H1 (cell line): ENCODE results near the gene UBIAD1. TPM values are rescaled to one million over a fixed set of nuclear protein-coding genes. Genes with fewer than 3 reads are reported as not detected.

Experiments used
- CTCF ChIA-PET: fragments of 300-600 bp; sonication (Branson Sonifier 250); formaldehyde crosslinking; loops from one replicate; lab custom pipeline; 2021; ENCODE audit not compliant: partially characterized antibody; lab: Charles Lee
- POLR2A ChIA-PET: fragments of 300-600 bp; sonication (Branson Sonifier 250); formaldehyde crosslinking; loops from one replicate; lab custom pipeline; 2021; ENCODE audit warnings: inconsistent platforms; ENCODE audit not compliant: partially characterized antibody; lab: Charles Lee
- DNase-seq, 2 experiments: peaks; one replicate each; pipeline versions ENCODE4 v3.0.0 to v3.0.0-alpha.2; 2010 to 2022; ENCODE audit warnings: low spot score in 2 of 2, low read depth in 1 of 2, mixed read lengths in 1 of 2
- FAIRE-seq: peaks from 2 replicates; lab custom pipeline; 2011; peaks lifted over from hg19 to GRCh38; lab: Jason Lieb, UNC
- H2AFZ ChIP-seq: 2 replicates; pipeline ENCODE4 v1.8.1; 2012; ENCODE audit warnings: low read length, inconsistent platforms
- H2AK5ac ChIP-seq: 2 replicates; pipeline ENCODE4 v1.6.1; 2013; ENCODE audit warnings: low read depth, low read length
- H2BK120ac ChIP-seq: replicated peaks from 2 replicates; pipeline ENCODE3; 2013; ENCODE audit warnings: low read depth, low read length, inconsistent platforms
- H2BK12ac ChIP-seq: 2 replicates; pipeline ENCODE4 v1.6.1; 2013; ENCODE audit warnings: low read depth, low read length
- H2BK15ac ChIP-seq: 2 replicates; pipeline ENCODE4 v1.6.1; 2013; ENCODE audit warnings: low read length
- H2BK20ac ChIP-seq: 2 replicates; pipeline ENCODE4 v1.6.1; 2013; ENCODE audit warnings: low read length
- H2BK5ac ChIP-seq: 2 replicates; pipeline ENCODE4 v1.6.1; 2013; ENCODE audit warnings: low read depth, low read length
- H3K14ac ChIP-seq: 2 replicates; pipeline ENCODE4 v1.6.1; 2013; ENCODE audit warnings: inconsistent platforms; ENCODE audit not compliant: insufficient read length
- H3K18ac ChIP-seq: 2 replicates; pipeline ENCODE4 v1.6.1; 2013; ENCODE audit warnings: low read length; ENCODE audit errors: extremely low read depth
- H3K23ac ChIP-seq: 2 replicates; pipeline ENCODE4 v1.6.1; 2013; ENCODE audit warnings: inconsistent platforms; ENCODE audit not compliant: insufficient read length
- H3K23me2 ChIP-seq: 2 replicates; pipeline ENCODE4 v1.6.1; 2013; ENCODE audit warnings: low read depth, low read length
- H3K27ac ChIP-seq: 2 replicates; pipeline ENCODE4 v1.6.1; 2011; ENCODE audit warnings: low read depth, low read length, inconsistent platforms
- H3K27me3 ChIP-seq, 4 experiments: replicated peaks in 1 of 4; 1 replicate in 1 of 4; 2 replicates in 3 of 4; pipeline versions ENCODE4 v1.6.1 to v1.8.1; 2011 to 2013; ENCODE audit warnings: low read length in 3 of 4, mild to moderate bottlenecking in 3 of 4, inconsistent platforms in 2 of 4, mixed read lengths in 2 of 4, moderate library complexity in 1 of 4; ENCODE audit not compliant: control insufficient read depth in 3 of 4, insufficient read depth in 3 of 4; ENCODE audit errors: extremely low read depth in 1 of 4
- H3K36me3 ChIP-seq, 4 experiments: 2 replicates each; pipeline versions ENCODE4 v1.6.1 to v1.8.1; 2011 to 2013; ENCODE audit warnings: mild to moderate bottlenecking in 4 of 4, low read length in 3 of 4, moderate library complexity in 2 of 4, control low read depth in 1 of 4, inconsistent platforms in 1 of 4; ENCODE audit not compliant: insufficient read depth in 4 of 4, control insufficient read depth in 2 of 4
- H3K4ac ChIP-seq: replicated peaks from 2 replicates; pipeline ENCODE3; 2013; ENCODE audit warnings: low read length, low read depth, mixed read lengths, inconsistent platforms; ENCODE audit not compliant: insufficient read length
- H3K4me1 ChIP-seq, 4 experiments: replicated peaks in 1 of 4; 1 replicate in 1 of 4; 2 replicates in 3 of 4; pipeline versions ENCODE4 v1.6.1 to v1.8.1; 2011 to 2013; ENCODE audit warnings: low read length in 3 of 4, inconsistent platforms in 2 of 4, mixed read lengths in 1 of 4; ENCODE audit not compliant: insufficient read depth in 4 of 4, control insufficient read depth in 3 of 4
- H3K4me2 ChIP-seq, 2 experiments: 2 replicates each; pipeline versions ENCODE4 v1.6.1 to v1.8.1; 2011 to 2013; ENCODE audit warnings: low read depth in 2 of 2, low read length in 2 of 2, control low read depth in 1 of 2, inconsistent platforms in 1 of 2, mild to moderate bottlenecking in 1 of 2; ENCODE audit not compliant: insufficient read depth in 1 of 2
- H3K4me3 ChIP-seq, 4 experiments: fragments of 200-600, 300-600 bp in 1 of 4; sonication (generic), shearing (Covaris generic), sonication (Bioruptor Twin) in 1 of 4; 2 replicates each; pipeline versions ENCODE4 v1.5.1 to v1.8.1; 2011 to 2016; ENCODE audit warnings: low read length in 4 of 4, low read depth in 3 of 4, control low read depth in 2 of 4, inconsistent platforms in 2 of 4, mild to moderate bottlenecking in 2 of 4, mixed read lengths in 1 of 4, moderate library complexity in 1 of 4; ENCODE audit not compliant: insufficient read depth in 2 of 4; ENCODE audit errors: extremely low read depth in 1 of 4
- H3K56ac ChIP-seq: replicated peaks from 2 replicates; pipeline ENCODE3; 2013; ENCODE audit warnings: low read depth, mild to moderate bottlenecking, mixed read lengths, low read length, inconsistent platforms; ENCODE audit not compliant: insufficient read length
- H3K79me1 ChIP-seq: 2 replicates; pipeline ENCODE4 v1.6.1; 2013; ENCODE audit warnings: low read depth, low read length, control low read depth
- H3K79me2 ChIP-seq, 2 experiments: 2 replicates each; pipeline versions ENCODE4 v1.6.1 to v1.8.1; 2012 to 2013; ENCODE audit warnings: low read length in 2 of 2, mild to moderate bottlenecking in 2 of 2, inconsistent platforms in 1 of 2; ENCODE audit not compliant: insufficient read depth in 2 of 2, control insufficient read depth in 1 of 2
- H3K9ac ChIP-seq, 4 experiments: replicated peaks in 1 of 4; 1 replicate in 1 of 4; 2 replicates in 3 of 4; pipeline versions ENCODE4 v1.6.1 to v1.8.1; 2011 to 2013; ENCODE audit warnings: low read depth in 3 of 4, low read length in 3 of 4, control low read depth in 2 of 4, mild to moderate bottlenecking in 2 of 4, moderate library complexity in 2 of 4, inconsistent platforms in 1 of 4; ENCODE audit errors: extremely low read depth in 1 of 4
- H3K9me3 ChIP-seq, 2 experiments: 2 replicates each; pipeline versions ENCODE4 v1.6.1 to v1.8.1; 2012 to 2013; ENCODE audit warnings: mild to moderate bottlenecking in 2 of 2, moderate library complexity in 2 of 2, control low read depth in 1 of 2, inconsistent platforms in 1 of 2, low read depth in 1 of 2, low read length in 1 of 2, mixed read lengths in 1 of 2; ENCODE audit not compliant: insufficient read depth in 2 of 2
- H4K20me1 ChIP-seq, 2 experiments: replicated peaks in 1 of 2; 2 replicates each; pipeline versions ENCODE3 to v1.8.1; 2011 to 2013; ENCODE audit warnings: inconsistent platforms in 2 of 2, low read length in 2 of 2, mild to moderate bottlenecking in 1 of 2; ENCODE audit not compliant: insufficient read depth in 2 of 2, control insufficient read depth in 1 of 2
- H4K5ac ChIP-seq: 2 replicates; pipeline ENCODE4 v1.6.1; 2013; ENCODE audit warnings: low read length, low read depth, mixed read lengths, inconsistent platforms; ENCODE audit not compliant: insufficient read length
- H4K8ac ChIP-seq: 2 replicates; pipeline ENCODE4 v1.8.0; 2013; ENCODE audit warnings: mild to moderate bottlenecking, moderate library complexity, low read length, inconsistent platforms; ENCODE audit not compliant: insufficient read depth; ENCODE audit errors: extremely low read depth
- H4K91ac ChIP-seq: replicated peaks from 2 replicates; pipeline ENCODE3; 2013; ENCODE audit warnings: low read length, mixed read lengths, inconsistent platforms; ENCODE audit not compliant: insufficient read length
- BCL11A ChIP-seq, 2 experiments: IDR thresholded peaks; one replicate each; pipeline ENCODE4 v1.6.1; 2011; ENCODE audit warnings: low read depth in 2 of 2, low read length in 2 of 2, mild to moderate bottlenecking in 2 of 2
- CBX8 ChIP-seq: fragments of 300-800, 300-1000 bp; sonication (generic); IDR thresholded peaks from 2 replicates; pipeline ENCODE4 v1.7.1; 2016; ENCODE audit warnings: low read depth, low read length, borderline replicate concordance
- CEBPB ChIP-seq: IDR thresholded peaks from 2 replicates; pipeline ENCODE4 v1.6.1; 2012; ENCODE audit warnings: low read depth, low read length
- CHD2 ChIP-seq: IDR thresholded peaks from 2 replicates; pipeline ENCODE4 v1.6.1; 2012; ENCODE audit warnings: low read length, improper control_type of control experiment
- KDM1A ChIP-seq: fragments of 200-600, 300-600 bp; sonication (generic); IDR thresholded peaks from 2 replicates; pipeline ENCODE4 v1.7.1; 2016; ENCODE audit warnings: mild to moderate bottlenecking, low read length, borderline replicate concordance
- MAFK ChIP-seq: IDR thresholded peaks from 2 replicates; pipeline ENCODE4 v1.6.1; 2012; ENCODE audit warnings: low read depth, mild to moderate bottlenecking, improper control_type of control experiment, low read length
- PHF8 ChIP-seq: fragments of 200-600 bp; sonication (generic); conservative IDR thresholded peaks from 2 replicates; pipeline ENCODE4 v1.7.1; 2012; ENCODE audit warnings: low read depth, mild to moderate bottlenecking, inconsistent platforms, low read length, moderate library complexity
- SIRT6 ChIP-seq: IDR thresholded peaks from one replicate; pipeline ENCODE4 v1.7.1; 2012; ENCODE audit warnings: low read length, inconsistent platforms
- TAF1 ChIP-seq: IDR thresholded peaks from 2 replicates; pipeline ENCODE4 v1.6.1; 2011; ENCODE audit warnings: mild to moderate bottlenecking, low read depth, low read length
- TEAD4 ChIP-seq: IDR thresholded peaks from 2 replicates; pipeline ENCODE4 v1.6.1; 2012; ENCODE audit warnings: low read depth, low read length, inconsistent platforms, mixed read lengths
- WGBS, 2 experiments: shearing (Covaris generic) in 1 of 2; methylation state at CpG; one replicate each; pipeline versions ENCODE4 v1.1.6 to v1.1.7; 2013 to 2015; ENCODE audit warnings: low lambda C conversion rate in 2 of 2, mixed read lengths in 2 of 2, inconsistent platforms in 1 of 2, low coverage in 1 of 2, missing lambda C conversion rate in 1 of 2; ENCODE audit not compliant: insufficient replicate concordance in 2 of 2, insufficient coverage in 1 of 2, insufficient read length in 1 of 2; ENCODE audit errors: extremely low coverage in 1 of 2, missing lambda C conversion rate in 1 of 2; 5-methylcytosine and 5-hydroxymethylcytosine counted together
- polyA plus RNA-seq, 7 experiments: library from polyadenylated mRNA; depleted of rRNA in 3 of 7; stranded (reverse) in 5 of 7; unstranded in 2 of 7; fragments of >200 nt in 5 of 7; fragments of 200-250 nt in 2 of 7; gene quantifications; 1 replicate in 5 of 7; 2 replicates in 1 of 7; 4 replicates in 1 of 7; pipeline versions ENCODE4 v1.2.1 to v1.2.3, GENCODE V29; 2011 to 2013; ENCODE audit warnings: missing spikeins in 2 of 7, mixed read lengths in 2 of 7
- total RNA-seq: library from RNA; stranded (reverse); fragmentation: NEBNext Ultra II Directional; extraction: Animal tissue kit (Norgen Biotek cat#: 25700); gene quantifications from 2 replicates; pipeline ENCODE4 v1.2.1, GENCODE V29; 2021
- TF ChIP-seq, protein P1 (sequence below): IDR thresholded peaks from 2 replicates; pipeline ENCODE4 v1.6.1; 2011; ENCODE audit warnings: low read length, improper control_type of control experiment

The UBIAD1 gene
- total and polyA plus RNA-seq, 2 of the 8 experiments (the other 6 are each of a cell fraction or from before 2014, with no cell fraction given): 23.4 to 26.6 TPM

DNA sequence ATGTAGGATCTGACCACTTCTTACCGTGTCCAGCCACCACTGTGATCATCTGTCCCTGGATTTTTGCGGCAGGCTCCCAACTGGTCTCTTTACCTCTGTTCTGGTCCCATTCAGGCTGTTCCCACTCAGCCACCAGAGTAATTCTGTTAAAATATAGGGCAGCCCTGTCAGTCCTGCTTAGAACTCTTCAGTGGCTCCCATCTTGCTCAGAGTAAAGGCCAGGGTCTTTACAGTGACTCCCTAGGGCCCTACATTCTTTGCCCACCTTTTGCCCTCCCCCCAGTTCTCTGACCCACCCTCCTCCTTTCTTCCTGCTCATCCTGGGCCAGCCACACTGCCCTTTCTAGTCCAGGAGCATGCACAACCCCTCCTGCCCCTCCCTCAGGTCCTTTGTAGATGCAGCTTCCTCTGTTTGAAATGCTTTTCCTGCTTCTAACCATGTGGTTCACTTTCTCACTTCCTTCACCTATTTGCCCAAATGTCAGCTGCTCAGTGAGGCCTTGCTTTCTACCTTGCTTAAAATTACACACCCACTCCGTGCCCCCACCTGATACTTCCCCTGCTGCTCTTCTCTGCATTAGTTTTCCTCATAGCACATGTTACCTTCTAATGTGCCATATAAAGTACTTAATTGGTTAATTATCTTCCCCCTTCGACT lies 7.8 kb downstream of the UBIAD1 start:
- Histone ChIP-seq H3K56ac (no peak overlapping the region), H3K36me3 (peaks cover 0 to 15% (median 1%) of the 10 kb centered on the region in 4 experiments; a peak in 4 of 8 replicates), H3K4me2 (no peak overlapping the region), H3K23ac (no peak overlapping the region), H3K9me3 (no peaks in the 10 kb centered on the region), H2AFZ (no peak overlapping the region), H3K27me3 (no peaks in the 10 kb centered on the region), H2BK5ac (peak overlapping the region; percentile 12; the same call in 1 of the 2 replicates), H2BK12ac (no peak overlapping the region), H3K23me2 (no peaks in the 10 kb centered on the region; the same call in 1 of the 2 replicates), H3K9ac (0 out of 7 replicates have a peak overlapping the region, but pooled peaks of 1 of the 4 experiments have one; percentile 35), H3K4ac (no peak overlapping the region), H3K27ac (no peak overlapping the region), H3K14ac (no peak overlapping the region), H2BK15ac (no peak overlapping the region), H4K8ac (no peak overlapping the region), H3K79me2 (peaks cover 6 to 41% of the 10 kb centered on the region in 2 experiments; a peak in 3 of 4 replicates), H2BK20ac (no peak overlapping the region), H3K79me1 (peaks cover 15% of the 10 kb centered on the region; the same call in 1 of the 2 replicates), H4K20me1 (peaks cover 0 to 3% of the 10 kb centered on the region in 2 experiments), H4K91ac (no peak overlapping the region), H2BK120ac (no peak overlapping the region), H2AK5ac (no peak overlapping the region), H3K18ac (no peak overlapping the region), H3K4me3 (no peak overlapping the region), H3K4me1 (peaks cover 3 to 11% (median 9%) of the 10 kb centered on the region in 4 experiments), H4K5ac (no peak overlapping the region)
- ChIA-PET POLR2A (interaction anchor here (0.8 kb wide), 1 partner anchor 46 kb away, joined by 3 read pairs; no protein-coding TSS in a partner anchor), CTCF (interaction anchor here (1.2 to 1.5 kb wide), 3 partner anchors 39 to 365 kb away, joined by 3 to 4 read pairs (median 4); no protein-coding TSS in a partner anchor)
- no peak for DNase-seq
- no peak for FAIRE-seq
- WGBS, 2 experiments: 90% methylated on average over 4 of the region's 4 CpGs; no CpG with 5 or more reads in 1 of the 2 experiments
- no peak for TF ChIP-seq KDM1A
- TF ChIP-seq TAF1: no peak
- no peak for TF ChIP-seq MAFK
- no peak for TF ChIP-seq CBX8
- no peak for TF ChIP-seq TEAD4
- no peak for TF ChIP-seq SIRT6
- no peak for TF ChIP-seq BCL11A (IDR thresholded peaks at IDR 0.05; ENCODE audit: low read depth in 2 of 2, low read length in 2 of 2)
- TF ChIP-seq PHF8: no peak
- no peak for TF ChIP-seq CEBPB
- TF ChIP-seq, protein P1, sequence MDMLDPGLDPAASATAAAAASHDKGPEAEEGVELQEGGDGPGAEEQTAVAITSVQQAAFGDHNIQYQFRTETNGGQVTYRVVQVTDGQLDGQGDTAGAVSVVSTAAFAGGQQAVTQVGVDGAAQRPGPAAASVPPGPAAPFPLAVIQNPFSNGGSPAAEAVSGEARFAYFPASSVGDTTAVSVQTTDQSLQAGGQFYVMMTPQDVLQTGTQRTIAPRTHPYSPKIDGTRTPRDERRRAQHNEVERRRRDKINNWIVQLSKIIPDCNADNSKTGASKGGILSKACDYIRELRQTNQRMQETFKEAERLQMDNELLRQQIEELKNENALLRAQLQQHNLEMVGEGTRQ: no peak
- no peak for TF ChIP-seq CHD2
